ENCODE data around the gene PLBD2. TPM values are rescaled to one million over a fixed set of nuclear protein-coding genes. Genes with fewer than 3 reads are reported as not detected.

The PLBD2 gene
- total RNA-seq, 1 experiment from 2014 or later, result 18.8 TPM

DNA sequence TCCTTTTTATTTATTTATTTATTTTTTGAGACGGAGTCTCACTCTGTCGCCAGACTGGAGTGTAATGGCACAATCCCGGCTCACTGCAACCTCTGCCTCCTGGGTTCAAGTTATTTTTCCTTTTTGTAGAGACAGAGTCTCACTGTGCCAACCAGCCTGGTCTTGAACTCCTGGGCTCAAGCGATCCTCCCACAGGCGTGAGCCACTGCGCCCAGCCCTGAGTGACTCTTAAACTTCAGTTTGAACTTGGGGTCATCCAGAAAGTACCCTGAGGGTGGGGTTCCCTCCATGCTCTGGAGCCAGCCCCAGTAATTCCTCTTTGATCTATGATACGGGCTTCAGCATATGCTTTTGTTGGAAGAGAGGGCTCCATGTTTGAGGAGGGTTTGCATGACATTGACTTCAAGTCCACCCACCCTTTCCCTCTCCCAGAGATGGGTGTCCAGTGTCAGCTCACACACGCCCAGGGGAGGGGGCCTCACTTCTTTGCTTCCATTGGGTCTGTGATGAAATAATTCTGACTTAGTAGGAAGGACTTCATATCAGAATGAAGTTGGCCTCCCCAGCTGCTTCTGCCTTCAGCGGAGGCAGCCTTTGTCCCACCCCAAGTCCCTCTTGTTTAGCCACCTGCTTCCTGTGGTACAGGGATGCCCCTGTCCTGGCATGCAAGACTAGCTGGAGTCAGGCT is 33.4 kb downstream of the PLBD2 start:
- H3K27me3 ChIP-seq (ENCODE audit: low read length), result no peaks in the 10 kb centered on the region
- intact Hi-C loops (cut with micrococcal nuclease), result no loop called here
- no peak overlapping the region for H3K4me3 ChIP-seq (ENCODE audit: low read length)
- H3K79me2 ChIP-seq (ENCODE audit: low read length), result no peaks in the 10 kb centered on the region
- peaks cover 23% of the 10 kb centered on the region for H3K36me3 ChIP-seq (ENCODE audit: low read depth, low read length)
- no peaks in the 10 kb centered on the region for H4K20me1 ChIP-seq (ENCODE audit: low read length)
- ChIA-PET CTCF (no interaction called here), POLR2A (ENCODE audit: unreplicated experiment) (no interaction called here)
- no peaks in the 10 kb centered on the region for H3K4me1 ChIP-seq (ENCODE audit: insufficient read depth, low read length)
- no peaks in the 10 kb centered on the region for H3F3A ChIP-seq (ENCODE audit: low read length, unreplicated experiment)
- TF ChIP-seq EZH2phosphoT487 (IDR thresholded peaks at IDR 0.05; ENCODE audit: borderline replicate concordance, low read length) (no peak), EZH2 (IDR thresholded peaks at IDR 0.05; ENCODE audit: low read length, unreplicated experiment) (no peak)
- TF ChIP-seq, protein P1, sequence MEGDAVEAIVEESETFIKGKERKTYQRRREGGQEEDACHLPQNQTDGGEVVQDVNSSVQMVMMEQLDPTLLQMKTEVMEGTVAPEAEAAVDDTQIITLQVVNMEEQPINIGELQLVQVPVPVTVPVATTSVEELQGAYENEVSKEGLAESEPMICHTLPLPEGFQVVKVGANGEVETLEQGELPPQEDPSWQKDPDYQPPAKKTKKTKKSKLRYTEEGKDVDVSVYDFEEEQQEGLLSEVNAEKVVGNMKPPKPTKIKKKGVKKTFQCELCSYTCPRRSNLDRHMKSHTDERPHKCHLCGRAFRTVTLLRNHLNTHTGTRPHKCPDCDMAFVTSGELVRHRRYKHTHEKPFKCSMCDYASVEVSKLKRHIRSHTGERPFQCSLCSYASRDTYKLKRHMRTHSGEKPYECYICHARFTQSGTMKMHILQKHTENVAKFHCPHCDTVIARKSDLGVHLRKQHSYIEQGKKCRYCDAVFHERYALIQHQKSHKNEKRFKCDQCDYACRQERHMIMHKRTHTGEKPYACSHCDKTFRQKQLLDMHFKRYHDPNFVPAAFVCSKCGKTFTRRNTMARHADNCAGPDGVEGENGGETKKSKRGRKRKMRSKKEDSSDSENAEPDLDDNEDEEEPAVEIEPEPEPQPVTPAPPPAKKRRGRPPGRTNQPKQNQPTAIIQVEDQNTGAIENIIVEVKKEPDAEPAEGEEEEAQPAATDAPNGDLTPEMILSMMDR (conservative IDR thresholded peaks at IDR 0.05; ENCODE audit: low read depth, low read length), result no peak
- no TSS peak for BruUV-seq (replicated peaks)
- no peaks in the 10 kb centered on the region for H3K9me3 ChIP-seq (ENCODE audit: low read length)
- H2AFZ ChIP-seq (ENCODE audit: low read length), result no peak overlapping the region
- H3K27ac ChIP-seq (ENCODE audit: low read length), result no peak overlapping the region
- no peak for DNase-seq
- H3K4me2 ChIP-seq (ENCODE audit: low read length), result no peak overlapping the region
- H3K9ac ChIP-seq (ENCODE audit: low read length), result no peak overlapping the region
- H3K9me2 ChIP-seq (replicated peaks; ENCODE audit: low read length), result no peaks in the 10 kb centered on the region
- no peak for ATAC-seq

GRCh38 chr12:113392520-113392919 is 34.1 kb downstream of the PLBD2 start:
- Histone ChIP-seq H3K79me2 (ENCODE audit: low read length) (no peaks in the 10 kb centered on the region), H4K20me1 (ENCODE audit: low read length) (no peaks in the 10 kb centered on the region), H3F3A (ENCODE audit: low read length, unreplicated experiment) (no peaks in the 10 kb centered on the region), H3K4me2 (ENCODE audit: low read length) (no peak overlapping the region), H3K4me1 (ENCODE audit: insufficient read depth, low read length) (no peaks in the 10 kb centered on the region), H3K27ac (ENCODE audit: low read length) (no peak overlapping the region), H3K36me3 (ENCODE audit: low read depth, low read length) (peaks cover 17% of the 10 kb centered on the region), H3K9me2 (replicated peaks; ENCODE audit: low read length) (no peaks in the 10 kb centered on the region), H3K9ac (ENCODE audit: low read length) (no peak overlapping the region), H3K9me3 (ENCODE audit: low read length) (no peaks in the 10 kb centered on the region), H3K27me3 (ENCODE audit: low read length) (no peaks in the 10 kb centered on the region), H3K4me3 (ENCODE audit: low read length) (no peak overlapping the region), H2AFZ (ENCODE audit: low read length) (no peak overlapping the region)
- ChIA-PET POLR2A (ENCODE audit: unreplicated experiment) (no interaction called here), CTCF (no interaction called here)
- no TSS peak for BruUV-seq (replicated peaks)
- no peak for ATAC-seq
- no peak for TF ChIP-seq EZH2 (IDR thresholded peaks at IDR 0.05; ENCODE audit: low read length, unreplicated experiment)
- no peak for TF ChIP-seq EZH2phosphoT487 (IDR thresholded peaks at IDR 0.05; ENCODE audit: borderline replicate concordance, low read length)
- TF ChIP-seq, protein P1 (conservative IDR thresholded peaks at IDR 0.05; ENCODE audit: low read depth, low read length), result no peak
- no peak for DNase-seq
- intact Hi-C loops (cut with micrococcal nuclease), result no loop called here

GRCh38 chr12:113392988-113393579 is 34.7 kb downstream of the PLBD2 start:
- Histone ChIP-seq H3K9me2 (replicated peaks; ENCODE audit: low read length) (no peaks in the 10 kb centered on the region), H4K20me1 (ENCODE audit: low read length) (no peaks in the 10 kb centered on the region), H2AFZ (ENCODE audit: low read length) (no peak overlapping the region), H3K4me2 (ENCODE audit: low read length) (no peak overlapping the region), H3K27ac (ENCODE audit: low read length) (no peak overlapping the region), H3K36me3 (ENCODE audit: low read depth, low read length) (peaks cover 17% of the 10 kb centered on the region), H3F3A (ENCODE audit: low read length, unreplicated experiment) (no peaks in the 10 kb centered on the region), H3K79me2 (ENCODE audit: low read length) (no peaks in the 10 kb centered on the region), H3K27me3 (ENCODE audit: low read length) (no peaks in the 10 kb centered on the region), H3K9ac (ENCODE audit: low read length) (no peak overlapping the region), H3K4me3 (ENCODE audit: low read length) (no peak overlapping the region), H3K9me3 (ENCODE audit: low read length) (no peaks in the 10 kb centered on the region), H3K4me1 (ENCODE audit: insufficient read depth, low read length) (no peaks in the 10 kb centered on the region)
- no TSS peak for BruUV-seq (replicated peaks)
- POLR2A ChIA-PET (ENCODE audit: unreplicated experiment), result no interaction called here
- TF ChIP-seq, protein P1 (conservative IDR thresholded peaks at IDR 0.05; ENCODE audit: low read depth, low read length), result no peak
- TF ChIP-seq EZH2 (IDR thresholded peaks at IDR 0.05; ENCODE audit: low read length, unreplicated experiment), result no peak
- TF ChIP-seq EZH2phosphoT487 (IDR thresholded peaks at IDR 0.05; ENCODE audit: borderline replicate concordance, low read length), result no peak
- DNase-seq (no peak), ATAC-seq (no peak)
- CTCF ChIA-PET, result no interaction called here
- intact Hi-C loops (cut with micrococcal nuclease), result no loop called here
